ENCODE measurements around the gene MAST4.

Gene MAST4

GRCh38 chr5:66669086-66669861, 73.1 kb downstream of the MAST4 start:
- Histone ChIP-seq H3K4me2 (ENCODE audit: low read length) (no peak overlapping the region), H3K27ac (ENCODE audit: low read depth, low read length) (no peak overlapping the region), H3K27me3 (ENCODE audit: control insufficient read depth, low read length) (no peaks in the 10 kb centered on the region), H3K4me3 (ENCODE audit: low read length) (no peak overlapping the region), H3K9me2 (replicated peaks; ENCODE audit: control insufficient read depth, low read length) (no peaks in the 10 kb centered on the region), H3K79me2 (ENCODE audit: control insufficient read depth, low read length) (no peaks in the 10 kb centered on the region), H4K20me1 (ENCODE audit: control insufficient read depth, insufficient read depth, low read depth, low read length) (no peaks in the 10 kb centered on the region), H3K36me3 (ENCODE audit: control insufficient read depth, low read length) (no peaks in the 10 kb centered on the region), H3K9me3 (ENCODE audit: control insufficient read depth, insufficient read depth, low read length) (no peaks in the 10 kb centered on the region), H3K4me1 (ENCODE audit: control insufficient read depth, low read length) (no peaks in the 10 kb centered on the region), H3F3A (ENCODE audit: control insufficient read depth, insufficient read depth) (no peaks in the 10 kb centered on the region)
- TF ChIP-seq CTCF (IDR thresholded peaks at IDR 0.05; ENCODE audit: low read depth, low read length, poor library complexity, severe bottlenecking) (no peak), EZH2phosphoT487 (IDR thresholded peaks at IDR 0.05; ENCODE audit: borderline replicate concordance, low read length) (no peak)

- TF ChIP-seq CTCF (IDR thresholded peaks at IDR 0.05; ENCODE audit: low read depth, low read length, poor library complexity, severe bottlenecking): no peak
- no peak for TF ChIP-seq EZH2phosphoT487 (IDR thresholded peaks at IDR 0.05; ENCODE audit: borderline replicate concordance, low read length)
- Histone ChIP-seq H3K79me2 (ENCODE audit: control insufficient read depth, low read length) (no peaks in the 10 kb centered on the region), H3K27ac (ENCODE audit: low read depth, low read length) (no peak overlapping the region), H3K4me1 (ENCODE audit: control insufficient read depth, low read length) (no peaks in the 10 kb centered on the region), H3K4me2 (ENCODE audit: low read length) (no peak overlapping the region), H3K4me3 (ENCODE audit: low read length) (no peak overlapping the region), H3K9me2 (replicated peaks; ENCODE audit: control insufficient read depth, low read length) (no peaks in the 10 kb centered on the region), H4K20me1 (ENCODE audit: control insufficient read depth, insufficient read depth, low read depth, low read length) (no peaks in the 10 kb centered on the region), H3F3A (ENCODE audit: control insufficient read depth, insufficient read depth) (no peaks in the 10 kb centered on the region), H3K27me3 (ENCODE audit: control insufficient read depth, low read length) (no peaks in the 10 kb centered on the region), H3K36me3 (ENCODE audit: control insufficient read depth, low read length) (no peaks in the 10 kb centered on the region), H3K9me3 (ENCODE audit: control insufficient read depth, insufficient read depth, low read length) (no peaks in the 10 kb centered on the region)
These were observed 73.6 kb downstream of the MAST4 start for GRCh38 chr5:66669862-66670195.

- no peak overlapping the region for H3K4me3 ChIP-seq (ENCODE audit: low read length)
- no peak overlapping the region for H3K27ac ChIP-seq (ENCODE audit: low read depth, low read length)
- no peaks in the 10 kb centered on the region for H3F3A ChIP-seq (ENCODE audit: control insufficient read depth, insufficient read depth)
- no peaks in the 10 kb centered on the region for H4K20me1 ChIP-seq (ENCODE audit: control insufficient read depth, insufficient read depth, low read depth, low read length)
- H3K9me2 ChIP-seq (replicated peaks; ENCODE audit: control insufficient read depth, low read length): no peaks in the 10 kb centered on the region
- no peaks in the 10 kb centered on the region for H3K9me3 ChIP-seq (ENCODE audit: control insufficient read depth, insufficient read depth, low read length)
- no peaks in the 10 kb centered on the region for H3K4me1 ChIP-seq (ENCODE audit: control insufficient read depth, low read length)
- no peaks in the 10 kb centered on the region for H3K27me3 ChIP-seq (ENCODE audit: control insufficient read depth, low read length)
- H3K4me2 ChIP-seq (ENCODE audit: low read length): no peak overlapping the region
- TF ChIP-seq CTCF (IDR thresholded peaks at IDR 0.05; ENCODE audit: low read depth, low read length, poor library complexity, severe bottlenecking) (no peak), EZH2phosphoT487 (IDR thresholded peaks at IDR 0.05; ENCODE audit: borderline replicate concordance, low read length) (no peak)
- H3K36me3 ChIP-seq (ENCODE audit: control insufficient read depth, low read length): no peaks in the 10 kb centered on the region
- no peaks in the 10 kb centered on the region for H3K79me2 ChIP-seq (ENCODE audit: control insufficient read depth, low read length)
These were observed 75.1 kb downstream of the MAST4 start for GRCh38 chr5:66671305-66671704.

All from DOHH2 (cell line).